Measurements from ENCODE around the gene MED7. TPM values are rescaled to one million over a fixed set of nuclear protein-coding genes. Genes with fewer than 3 reads are reported as not detected.

MED7 gene
- total and polyA plus RNA-seq, 2 of the 4 experiments (the other 2 are of a cell fraction): 8.6 to 9.0 TPM

- Histone ChIP-seq H2BK5ac (ENCODE audit: low read depth, low read length, poor library complexity, severe bottlenecking) (no peak overlapping the region), H3K9ac (ENCODE audit: low read depth, low read length) (no peak overlapping the region), H2BK20ac (ENCODE audit: low read depth, low read length) (no peak overlapping the region), H2BK120ac (ENCODE audit: low read depth, low read length) (no peak overlapping the region), H4K8ac (ENCODE audit: low read depth in 2 of 2, low read length in 2 of 2) (no peak overlapping the region), H3K14ac (replicated peaks; ENCODE audit: low read depth, low read length) (no peak overlapping the region), H4K5ac (ENCODE audit: low read depth, low read length) (no peak overlapping the region), H3K4me2 (ENCODE audit: low read depth, low read length) (no peak overlapping the region), H3K56ac (ENCODE audit: extremely low read depth, insufficient read depth, low read length) (no peak overlapping the region), H3K9me1 (ENCODE audit: insufficient read depth, low read length) (no peaks in the 10 kb centered on the region), H3K4me1 (ENCODE audit: control insufficient read depth, insufficient read depth, low read length) (no peaks in the 10 kb centered on the region), H2BK15ac (ENCODE audit: low read depth, low read length) (no peak overlapping the region), H4K91ac (ENCODE audit: insufficient read depth, low read depth, low read length) (no peak overlapping the region), H3K36me3 (ENCODE audit: control insufficient read depth, insufficient read depth, low read length) (no peaks in the 10 kb centered on the region), H2AFZ (replicated peaks; ENCODE audit: low read length, poor library complexity) (no peak overlapping the region), H3K27ac (ENCODE audit: insufficient read depth, low read length) (no peak overlapping the region), H3K27me3 (ENCODE audit: control insufficient read depth, insufficient read depth, low read length) (no peaks in the 10 kb centered on the region; the same call in none of the 2 replicates), H3K4ac (ENCODE audit: low read depth, low read length) (no peak overlapping the region), H3K23ac (ENCODE audit: low read depth, low read length) (no peak overlapping the region), H3K18ac (ENCODE audit: low read depth, low read length) (no peak overlapping the region), H2AK5ac (ENCODE audit: low read depth, low read length) (no peak overlapping the region), H4K20me1 (ENCODE audit: insufficient read depth, low read length) (no peaks in the 10 kb centered on the region), H2AK9ac (replicated peaks; ENCODE audit: low read depth, low read length, poor library complexity) (no peak overlapping the region), H3K79me1 (ENCODE audit: low read depth in 1 of 2, low read length in 2 of 2) (no peaks in the 10 kb centered on the region), H3K4me3 (ENCODE audit: insufficient read depth, low read depth, low read length) (no peak overlapping the region), H3K9me3 (ENCODE audit: control insufficient read depth, insufficient read depth, low read length) (no peaks in the 10 kb centered on the region)
- WGBS, 2 experiments (ENCODE audit: extremely low coverage in 2 of 2, insufficient read length in 1 of 2): 48% methylated on average over 5 of the region's 12 CpGs; no CpG with 5 or more reads in 1 of the 2 experiments
- no peak for ATAC-seq (ENCODE audit: low read depth)
- dilution Hi-C loops (cut with HindIII; ENCODE audit: low sequenced_read_pairs, unreplicated experiment): no loop called here
- BruUV-seq (replicated peaks): no TSS peak
- TF ChIP-seq RCOR1 (IDR thresholded peaks at IDR 0.05; ENCODE audit: insufficient replicate concordance, low read length): no peak
- TF ChIP-seq USF2 (IDR thresholded peaks at IDR 0.05; ENCODE audit: low read depth, low read length): no peak
- TF ChIP-seq CHD1 (IDR thresholded peaks at IDR 0.05; ENCODE audit: low read depth, low read length): no peak
- no peak for TF ChIP-seq SMC3 (IDR thresholded peaks at IDR 0.05; ENCODE audit: low read depth, low read length)
- TF ChIP-seq RAD21 (IDR thresholded peaks at IDR 0.05; ENCODE audit: low read length): no peak
- TF ChIP-seq FOS (IDR thresholded peaks at IDR 0.05; ENCODE audit: low read depth, low read length): no peak
- no peak for TF ChIP-seq MAFK (IDR thresholded peaks at IDR 0.05; ENCODE audit: low read depth, low read length)
- no peak for TF ChIP-seq RFX5 (IDR thresholded peaks at IDR 0.05; ENCODE audit: low read depth, low read length)
- no peak for TF ChIP-seq NFE2L2 (IDR thresholded peaks at IDR 0.05; ENCODE audit: low read depth, low read length)
- TF ChIP-seq MXI1 (IDR thresholded peaks at IDR 0.05; ENCODE audit: borderline replicate concordance, low read depth, low read length): no peak
- no peak for TF ChIP-seq BHLHE40 (IDR thresholded peaks at IDR 0.05; ENCODE audit: low read depth, low read length)
- no peak for TF ChIP-seq MAZ (IDR thresholded peaks at IDR 0.05; ENCODE audit: borderline replicate concordance, low read depth, low read length)
- ChIA-PET CTCF (no interaction called here), POLR2A (ENCODE audit: unreplicated experiment) (no interaction called here)
- DNase-seq: no peak
- intact Hi-C loops (cut with micrococcal nuclease): no loop called here
- in situ Hi-C loops (cut with MboI; ENCODE audit: low sequenced_read_pairs): no loop called here
These were observed 43.8 kb upstream of the MED7 start for GRCh38 chr5:157186309-157187045.

All from IMR-90 (cell line).